ENCODE measurements around the gene ZNF770. TPM values are rescaled to one million over a fixed set of nuclear protein-coding genes. Genes with fewer than 3 reads are reported as not detected.

The ZNF770 gene
- total and polyA plus RNA-seq, 9 of the 15 experiments (the other 6 are each of a cell fraction or from before 2014, with no cell fraction given), result 3.4 to 50.8 (median 40.3) TPM

- 0 out of 2 replicates have a peak, but pooled peaks have one; percentile 23 for TF ChIP-seq ZBTB2 (IDR thresholded peaks at IDR 0.05)
- TF ChIP-seq SMARCC2 (IDR thresholded peaks at IDR 0.05; ENCODE audit: low read depth), result no peak
- peak; percentile 95 for TF ChIP-seq XRCC5 (IDR thresholded peaks at IDR 0.05; ENCODE audit: low read depth, low read length)
- no peak for TF ChIP-seq PPARD (CRISPR knock-in tag; IDR thresholded peaks at IDR 0.05)
- no peak for TF ChIP-seq TFE3 (CRISPR knock-in tag; IDR thresholded peaks at IDR 0.05)
- peak; percentile 82 for TF ChIP-seq NKRF (IDR thresholded peaks at IDR 0.05; ENCODE audit: borderline replicate concordance)
- TF ChIP-seq ARID2 (IDR thresholded peaks at IDR 0.05), result no peak
- no peak for TF ChIP-seq MAFF (IDR thresholded peaks at IDR 0.05; ENCODE audit: low read length)
- no peak for TF ChIP-seq E4F1 (CRISPR knock-in tag; IDR thresholded peaks at IDR 0.05; ENCODE audit: borderline replicate concordance)
- no peak for TF ChIP-seq GABPB2 (CRISPR knock-in tag; conservative IDR thresholded peaks at IDR 0.05)
- TF ChIP-seq BDP1 (IDR thresholded peaks at IDR 0.05; ENCODE audit: insufficient read depth, insufficient read length), result no peak
- peak; percentile 88 for TF ChIP-seq TBP (optimal IDR thresholded peaks at IDR 0.05; ENCODE audit: low read depth, low read length)
- no peak for TF ChIP-seq ZNF23 (CRISPR knock-in tag; IDR thresholded peaks at IDR 0.05)
- TF ChIP-seq IFI16 (CRISPR knock-in tag; IDR thresholded peaks at IDR 0.05), result no peak
- peak; percentile 86 for TF ChIP-seq NR2C2 (CRISPR knock-in tag; IDR thresholded peaks at IDR 0.05)
- TF ChIP-seq NR2C2 (tag; IDR thresholded peaks at IDR 0.05), result peak; percentile 94
- no peak for TF ChIP-seq KLF16 (IDR thresholded peaks at IDR 0.05)
- TF ChIP-seq EZH2 (IDR thresholded peaks at IDR 0.05; ENCODE audit: borderline replicate concordance, low read depth, low read length), result no peak
- TF ChIP-seq GTF2A2 (tag; IDR thresholded peaks at IDR 0.05), result no peak
- TF ChIP-seq ZNF655 (CRISPR knock-in tag; IDR thresholded peaks at IDR 0.05), result no peak
These were observed 18.6 kb downstream of the ZNF770 start, which contains the start of gene AQR (continued) for GRCh38 chr15:34969340-34970097.

All from K562 (cell line).